ENCODE measurements around the gene LIPH. TPM values are rescaled to one million over a fixed set of nuclear protein-coding genes. Genes with fewer than 3 reads are reported as not detected.

The LIPH gene
- total and polyA plus RNA-seq, 10 of the 15 experiments (the other 5 are each of a cell fraction or from before 2014, with no cell fraction given): 2.2 to 11.1 (median 5.4) TPM

DNA sequence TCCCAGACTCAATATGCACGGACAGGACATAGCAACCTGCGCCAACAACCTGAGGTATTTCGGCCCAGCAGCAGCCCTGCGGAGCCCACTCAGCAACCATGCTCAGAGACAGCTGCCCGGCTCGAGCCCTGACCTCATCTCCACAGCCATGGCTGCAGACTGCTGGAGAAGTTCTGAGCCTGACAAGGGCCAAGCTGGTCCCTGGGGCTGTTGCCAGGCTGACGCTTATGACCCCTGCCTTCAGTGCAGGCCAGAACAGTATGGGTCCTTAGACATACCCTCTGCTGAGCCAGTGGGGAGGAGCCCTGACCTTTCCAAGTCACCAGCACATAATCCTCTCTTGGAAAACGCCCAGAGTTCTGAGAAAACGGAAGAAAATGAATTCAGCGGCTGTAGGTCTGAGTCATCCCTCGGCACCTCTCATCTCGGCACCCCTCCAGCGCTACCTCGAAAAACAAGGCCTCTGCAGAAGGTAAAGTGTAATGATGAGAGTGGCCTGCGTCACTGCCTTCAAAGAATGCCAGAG, 79.0 kb downstream of the LIPH start:
- no peak for TF ChIP-seq TCF12 (IDR thresholded peaks at IDR 0.05; ENCODE audit: low read depth, low read length)
- no peak for TF ChIP-seq GATAD2B (conservative IDR thresholded peaks at IDR 0.05; ENCODE audit: low read depth)
- TF ChIP-seq FOXM1 (IDR thresholded peaks at IDR 0.05; ENCODE audit: low read depth, low read length): no peak
- TF ChIP-seq RCOR1 (conservative IDR thresholded peaks at IDR 0.05; ENCODE audit: low read depth, low read length): no peak
- no peak for TF ChIP-seq NFYB (IDR thresholded peaks at IDR 0.05; ENCODE audit: insufficient read depth, low read depth, low read length)
- no peak for TF ChIP-seq SRF (IDR thresholded peaks at IDR 0.05; ENCODE audit: low read depth in 2 of 2, low read length in 2 of 2)
- no peak for TF ChIP-seq EED (IDR thresholded peaks at IDR 0.05; ENCODE audit: low read depth)
- no peak for TF ChIP-seq NFIC (IDR thresholded peaks at IDR 0.05; ENCODE audit: low read depth, low read length)
- TF ChIP-seq SMC3 (IDR thresholded peaks at IDR 0.05; ENCODE audit: borderline replicate concordance, low read length): no peak
- no peak for TF ChIP-seq ESRRA (IDR thresholded peaks at IDR 0.05; ENCODE audit: low read length)
- no peak for TF ChIP-seq EZH2 (IDR thresholded peaks at IDR 0.05; ENCODE audit: borderline replicate concordance, control insufficient read depth, low read depth, low read length)
- TF ChIP-seq SP1 (IDR thresholded peaks at IDR 0.05; ENCODE audit: low read depth, low read length): no peak
- TF ChIP-seq CHD2 (IDR thresholded peaks at IDR 0.05; ENCODE audit: borderline replicate concordance, low read depth, low read length): no peak
- TF ChIP-seq, protein P1, sequence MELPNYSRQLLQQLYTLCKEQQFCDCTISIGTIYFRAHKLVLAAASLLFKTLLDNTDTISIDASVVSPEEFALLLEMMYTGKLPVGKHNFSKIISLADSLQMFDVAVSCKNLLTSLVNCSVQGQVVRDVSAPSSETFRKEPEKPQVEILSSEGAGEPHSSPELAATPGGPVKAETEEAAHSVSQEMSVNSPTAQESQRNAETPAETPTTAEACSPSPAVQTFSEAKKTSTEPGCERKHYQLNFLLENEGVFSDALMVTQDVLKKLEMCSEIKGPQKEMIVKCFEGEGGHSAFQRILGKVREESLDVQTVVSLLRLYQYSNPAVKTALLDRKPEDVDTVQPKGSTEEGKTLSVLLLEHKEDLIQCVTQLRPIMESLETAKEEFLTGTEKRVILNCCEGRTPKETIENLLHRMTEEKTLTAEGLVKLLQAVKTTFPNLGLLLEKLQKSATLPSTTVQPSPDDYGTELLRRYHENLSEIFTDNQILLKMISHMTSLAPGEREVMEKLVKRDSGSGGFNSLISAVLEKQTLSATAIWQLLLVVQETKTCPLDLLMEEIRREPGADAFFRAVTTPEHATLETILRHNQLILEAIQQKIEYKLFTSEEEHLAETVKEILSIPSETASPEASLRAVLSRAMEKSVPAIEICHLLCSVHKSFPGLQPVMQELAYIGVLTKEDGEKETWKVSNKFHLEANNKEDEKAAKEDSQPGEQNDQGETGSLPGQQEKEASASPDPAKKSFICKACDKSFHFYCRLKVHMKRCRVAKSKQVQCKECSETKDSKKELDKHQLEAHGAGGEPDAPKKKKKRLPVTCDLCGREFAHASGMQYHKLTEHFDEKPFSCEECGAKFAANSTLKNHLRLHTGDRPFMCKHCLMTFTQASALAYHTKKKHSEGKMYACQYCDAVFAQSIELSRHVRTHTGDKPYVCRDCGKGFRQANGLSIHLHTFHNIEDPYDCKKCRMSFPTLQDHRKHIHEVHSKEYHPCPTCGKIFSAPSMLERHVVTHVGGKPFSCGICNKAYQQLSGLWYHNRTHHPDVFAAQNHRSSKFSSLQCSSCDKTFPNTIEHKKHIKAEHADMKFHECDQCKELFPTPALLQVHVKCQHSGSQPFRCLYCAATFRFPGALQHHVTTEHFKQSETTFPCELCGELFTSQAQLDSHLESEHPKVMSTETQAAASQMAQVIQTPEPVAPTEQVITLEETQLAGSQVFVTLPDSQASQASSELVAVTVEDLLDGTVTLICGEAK (IDR thresholded peaks at IDR 0.05; ENCODE audit: borderline replicate concordance): no peak
- TF ChIP-seq, protein P2, sequence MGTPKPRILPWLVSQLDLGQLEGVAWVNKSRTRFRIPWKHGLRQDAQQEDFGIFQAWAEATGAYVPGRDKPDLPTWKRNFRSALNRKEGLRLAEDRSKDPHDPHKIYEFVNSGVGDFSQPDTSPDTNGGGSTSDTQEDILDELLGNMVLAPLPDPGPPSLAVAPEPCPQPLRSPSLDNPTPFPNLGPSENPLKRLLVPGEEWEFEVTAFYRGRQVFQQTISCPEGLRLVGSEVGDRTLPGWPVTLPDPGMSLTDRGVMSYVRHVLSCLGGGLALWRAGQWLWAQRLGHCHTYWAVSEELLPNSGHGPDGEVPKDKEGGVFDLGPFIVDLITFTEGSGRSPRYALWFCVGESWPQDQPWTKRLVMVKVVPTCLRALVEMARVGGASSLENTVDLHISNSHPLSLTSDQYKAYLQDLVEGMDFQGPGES (IDR thresholded peaks at IDR 0.05): no peak
- no peak for TF ChIP-seq EGR1 (IDR thresholded peaks at IDR 0.05; ENCODE audit: borderline replicate concordance in 1 of 2, low read depth in 2 of 2, low read length in 2 of 2)
- no peak for TF ChIP-seq TARDBP (IDR thresholded peaks at IDR 0.05; ENCODE audit: borderline replicate concordance)
- TF ChIP-seq, protein P3, sequence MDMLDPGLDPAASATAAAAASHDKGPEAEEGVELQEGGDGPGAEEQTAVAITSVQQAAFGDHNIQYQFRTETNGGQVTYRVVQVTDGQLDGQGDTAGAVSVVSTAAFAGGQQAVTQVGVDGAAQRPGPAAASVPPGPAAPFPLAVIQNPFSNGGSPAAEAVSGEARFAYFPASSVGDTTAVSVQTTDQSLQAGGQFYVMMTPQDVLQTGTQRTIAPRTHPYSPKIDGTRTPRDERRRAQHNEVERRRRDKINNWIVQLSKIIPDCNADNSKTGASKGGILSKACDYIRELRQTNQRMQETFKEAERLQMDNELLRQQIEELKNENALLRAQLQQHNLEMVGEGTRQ (IDR thresholded peaks at IDR 0.05; ENCODE audit: borderline replicate concordance, low read depth, low read length): no peak
- TF ChIP-seq HDAC2 (IDR thresholded peaks at IDR 0.05): no peak
- H3K79me2 ChIP-seq (ENCODE audit: control insufficient read depth, insufficient read depth, low read length): no peaks in the 10 kb centered on the region
- DNase-seq (ENCODE audit: low read depth, low spot score) (no peak), FAIRE-seq (no peak), ATAC-seq (no peak)
- BruUV-seq (replicated peaks): no TSS peak
- no peak overlapping the region for H3K4me2 ChIP-seq (ENCODE audit: control insufficient read depth, insufficient read depth)
- no peak overlapping the region for H3K9ac ChIP-seq (ENCODE audit: control insufficient read depth, insufficient read depth, low read length)
- no peak overlapping the region for H3K27ac ChIP-seq (ENCODE audit: control insufficient read depth, insufficient read depth)
- H3K27me3 ChIP-seq (replicated peaks in 1 of 2; ENCODE audit: control insufficient read depth in 2 of 2, insufficient read depth in 2 of 2, low read length in 1 of 2): no peaks in the 10 kb centered on the region
- no peaks in the 10 kb centered on the region for H3K9me3 ChIP-seq (replicated peaks; ENCODE audit: control insufficient read depth, insufficient read depth, low read length)
- no peak overlapping the region for H2AFZ ChIP-seq (ENCODE audit: control insufficient read depth, low read depth, low read length)
- in situ Hi-C loops (cut with MboI) (no loop called here), intact Hi-C loops (cut with micrococcal nuclease; ENCODE audit: unreplicated experiment) (no loop called here)
- no peaks in the 10 kb centered on the region for H4K20me1 ChIP-seq (ENCODE audit: control insufficient read depth, insufficient read depth)
- ChIA-PET CTCF (no interaction called here), SMC1A (ENCODE audit: uncharacterized antibody, unreplicated experiment) (no interaction called here), RAD21 (ENCODE audit: unreplicated experiment) (no interaction called here), POLR2A (no interaction called here)
- WGBS (ENCODE audit: insufficient coverage, insufficient replicate concordance, low lambda C conversion rate, missing lambda C conversion rate): 84% methylated on average over 15 of the region's 15 CpGs
- H3K4me3 ChIP-seq: no peak overlapping the region
- H3K36me3 ChIP-seq (ENCODE audit: control insufficient read depth in 2 of 2, insufficient read depth in 2 of 2, low read length in 1 of 2): peaks cover 4 to 9% of the 10 kb centered on the region in 2 experiments; a peak in 3 of 4 replicates
- H3K4me1 ChIP-seq (ENCODE audit: control insufficient read depth, insufficient read depth, low read length): no peaks in the 10 kb centered on the region

Measured in GM12878 (cell line).